Measurements from ENCODE around the gene TMPRSS4.

Gene TMPRSS4

GRCh38 chr11:118138839-118139420, 62.1 kb downstream of the TMPRSS4 start:
- DNase-seq = no peak

GRCh38 chr11:118139578-118139977, 62.7 kb downstream of the TMPRSS4 start:
- no peak for DNase-seq

GRCh38 chr11:118142081-118142480, 65.2 kb downstream of the TMPRSS4 start:
- DNase-seq = no peak

GRCh38 chr11:118142809-118143208, 65.9 kb downstream of the TMPRSS4 start:
- DNase-seq = no peak

- DNase-seq = no peak
Observed at GRCh38 chr11:118143661-118144185, 66.8 kb downstream of the TMPRSS4 start.

GRCh38 chr11:118144301-118145268, 67.7 kb downstream of the TMPRSS4 start:
- no peak for DNase-seq

- DNase-seq = peak; percentile 75
Observed at GRCh38 chr11:118145285-118146227, 68.7 kb downstream of the TMPRSS4 start.

- DNase-seq = no peak
Observed at GRCh38 chr11:118146554-118146953, 69.7 kb downstream of the TMPRSS4 start.

GRCh38 chr11:118147502-118147901, 70.6 kb downstream of the TMPRSS4 start:
- no peak for DNase-seq

GRCh38 chr11:118148240-118148639, 71.4 kb downstream of the TMPRSS4 start:
- DNase-seq = no peak

GRCh38 chr11:118148856-118149255, 72.0 kb downstream of the TMPRSS4 start:
- DNase-seq = no peak

- no peak for DNase-seq
Observed at GRCh38 chr11:118149493-118149892, 72.6 kb downstream of the TMPRSS4 start.

- DNase-seq = no peak
Observed at GRCh38 chr11:118151431-118151830, 74.6 kb downstream of the TMPRSS4 start.

GRCh38 chr11:118152020-118152551, 75.2 kb downstream of the TMPRSS4 start:
- DNase-seq = no peak

- DNase-seq = no peak
Observed at GRCh38 chr11:118152552-118153471, 75.9 kb downstream of the TMPRSS4 start, which contains the start of gene SCN4B. Gene SCN4B (minus strand): TSS chr11:118152823. CDS start chr11:118152673, 150 bp downstream.

GRCh38 chr11:118153516-118153915, 76.6 kb downstream of the TMPRSS4 start:
- DNase-seq = no peak

GRCh38 chr11:118153976-118154375, 77.1 kb downstream of the TMPRSS4 start:
- DNase-seq = no peak

- DNase-seq = no peak
Observed at GRCh38 chr11:118154641-118155040, 77.8 kb downstream of the TMPRSS4 start.

- no peak for DNase-seq
Observed at GRCh38 chr11:118155776-118156530, 79.1 kb downstream of the TMPRSS4 start.

- DNase-seq = no peak
Observed at GRCh38 chr11:118156531-118157185, 79.8 kb downstream of the TMPRSS4 start.

Data from activated CD4-positive, alpha-beta T cell treated with anti-CD3 and anti-CD28 coated beads for 1 hour (primary cell).